PC-3 (cell line): ENCODE data around the gene EPN1. TPM values are rescaled to one million over a fixed set of nuclear protein-coding genes. Genes with fewer than 3 reads are reported as not detected.

Experiments used
- ATAC-seq: fragments of 200-7000 bp; cut with Tn5 transposase; 2 replicates; pipeline ENCODE4 v1.9.1; 2020; ENCODE audit warnings: mild to moderate bottlenecking, moderate library complexity
- BruUV-seq: library from RNA; stranded (reverse); fragments of 400-500 nt; replicated peaks from 2 replicates; lab custom pipeline; 2021; lab: Mats Ljungman, UMichigan
- CTCF ChIA-PET: fragments of 300-600 bp; sonication (Branson Sonifier 250); formaldehyde crosslinking; loops from one replicate; lab custom pipeline; 2022; ENCODE audit warnings: antibody characterized with exemption; lab: Charles Lee
- POLR2A ChIA-PET: fragments of 300-600 bp; sonication (Branson Sonifier 250); formaldehyde crosslinking; loops from one replicate; lab custom pipeline; 2022; ENCODE audit warnings: antibody characterized with exemption; ENCODE audit not compliant: unreplicated experiment; lab: Charles Lee
- DNase-seq: peaks from one replicate; pipeline ENCODE4 v3.0.0-alpha.2; 2015
- H2AFZ ChIP-seq: fragments of 300-600 bp; sonication (generic); 2 replicates; pipeline ENCODE4 v1.6.0; 2016; ENCODE audit warnings: antibody characterized with exemption, low read length
- H3F3A ChIP-seq: fragments of 300-600 bp; sonication (generic); one replicate; pipeline ENCODE4 v1.6.0; 2017; ENCODE audit warnings: antibody characterized with exemption, low read length, control low read depth, mild to moderate bottlenecking; ENCODE audit not compliant: unreplicated experiment
- H3K27ac ChIP-seq: fragments of 300-600 bp; sonication (generic); 2 replicates; pipeline ENCODE4 v1.5.1; 2016; ENCODE audit warnings: mild to moderate bottlenecking, low read length
- H3K27me3 ChIP-seq: fragments of 300-600 bp; sonication (generic); 2 replicates; pipeline ENCODE4 v1.6.1; 2016; ENCODE audit warnings: low read length, mixed read lengths
- H3K36me3 ChIP-seq: fragments of 300-600 bp; sonication (generic); 2 replicates; pipeline ENCODE4 v1.6.1; 2016; ENCODE audit warnings: low read depth, mixed run types, low read length, mixed read lengths
- H3K4me1 ChIP-seq: fragments of 300-600 bp; sonication (generic); 2 replicates; pipeline ENCODE4 v1.5.1; 2016; ENCODE audit warnings: low read length; ENCODE audit not compliant: insufficient read depth
- H3K4me2 ChIP-seq: fragments of 300-600 bp; sonication (generic); 2 replicates; pipeline ENCODE4 v1.6.0; 2016; ENCODE audit warnings: low read length
- H3K4me3 ChIP-seq: fragments of 300-600 bp; sonication (generic); 2 replicates; pipeline ENCODE4 v1.5.1; 2016; ENCODE audit warnings: mild to moderate bottlenecking, low read length, mixed read lengths
- H3K79me2 ChIP-seq: fragments of 300-600 bp; sonication (generic); 2 replicates; pipeline ENCODE4 v1.6.1; 2017; ENCODE audit warnings: low read length, mixed read lengths
- H3K9ac ChIP-seq: fragments of 300-600 bp; sonication (generic); 2 replicates; pipeline ENCODE4 v1.6.0; 2016; ENCODE audit warnings: mild to moderate bottlenecking, low read length
- H3K9me2 ChIP-seq: fragments of 300-600 bp; sonication (generic); replicated peaks from 2 replicates; pipeline ENCODE4 v1.6.1; 2016; ENCODE audit warnings: mixed run types, low read length, mixed read lengths
- H3K9me3 ChIP-seq: fragments of 300-600 bp; sonication (generic); 2 replicates; pipeline ENCODE4 v1.6.1; 2016; ENCODE audit warnings: low read length, mixed read lengths
- H4K20me1 ChIP-seq: fragments of 300-600 bp; sonication (generic); 2 replicates; pipeline ENCODE4 v1.6.1; 2016; ENCODE audit warnings: low read length, mixed read lengths
- EZH2 ChIP-seq: fragments of 300-600 bp; sonication (generic); IDR thresholded peaks from one replicate; pipeline ENCODE4 v1.6.1; 2017; ENCODE audit warnings: antibody characterized with exemption, mild to moderate bottlenecking, low read length; ENCODE audit not compliant: unreplicated experiment
- EZH2phosphoT487 ChIP-seq: fragments of 300-600 bp; sonication (generic); IDR thresholded peaks from 2 replicates; pipeline ENCODE4 v1.6.1; 2018; ENCODE audit warnings: mild to moderate bottlenecking, antibody characterized with exemption, low read length, borderline replicate concordance
- intact Hi-C: fragments of 100-400 bp; cut with micrococcal nuclease; formaldehyde crosslinking; loops from 2 replicates; pipeline ENCODE4 v1.9.0; 2023
- total RNA-seq: library from RNA; depleted of rRNA; stranded (reverse); fragments of >200 nt; gene quantifications from 2 replicates; pipeline ENCODE4 v1.2.3, GENCODE V29; 2014
- TF ChIP-seq, protein P1 (sequence below): fragments of 300-600 bp; sonication (generic); conservative IDR thresholded peaks from 2 replicates; pipeline ENCODE4 v1.5.1; 2017; ENCODE audit warnings: antibody characterized with exemption, low read depth, mild to moderate bottlenecking, low read length

EPN1 gene
- total RNA-seq, 1 experiment from 2014 or later: 203 TPM

DNA sequence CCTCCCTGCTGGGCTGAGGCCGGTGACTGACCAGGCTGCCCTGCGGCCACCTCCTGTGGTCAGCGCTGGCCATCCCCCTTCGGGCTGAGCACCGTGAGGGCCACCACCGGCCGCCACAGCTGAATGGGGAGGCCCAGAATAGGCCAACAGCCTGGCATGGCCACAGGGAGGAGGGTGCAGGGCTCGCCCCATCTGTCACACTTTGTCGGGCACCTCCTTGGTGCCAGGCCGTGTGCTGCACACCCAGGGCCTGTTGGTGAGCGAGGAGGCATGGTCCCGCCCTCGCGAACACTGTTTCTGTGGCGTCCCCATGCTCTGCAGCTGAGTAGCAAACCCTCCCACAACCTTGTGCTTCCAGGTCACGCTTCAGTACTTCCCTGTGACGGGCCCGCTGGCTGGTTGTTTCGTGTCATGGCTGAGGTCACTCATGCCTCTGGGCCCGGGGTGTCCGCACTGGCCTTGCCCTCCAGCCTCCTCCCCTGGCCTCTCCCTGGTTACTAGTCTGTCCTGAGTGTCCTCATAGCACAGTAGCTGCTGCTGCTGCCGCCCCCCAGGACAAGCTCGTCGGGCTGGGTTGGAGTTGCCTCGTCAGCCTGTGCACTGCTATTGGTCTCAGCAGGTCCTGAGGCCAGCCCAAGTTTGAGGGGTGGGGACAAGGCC is 15.2 kb downstream of the EPN1 start:
- Histone ChIP-seq H3K9me3 (no peaks in the 10 kb centered on the region), H3K27me3 (no peaks in the 10 kb centered on the region), H3K79me2 (peaks cover 16% of the 10 kb centered on the region; the same call in 1 of the 2 replicates), H4K20me1 (peaks cover 9% of the 10 kb centered on the region; the same call in 1 of the 2 replicates), H3K36me3 (peaks cover 48% of the 10 kb centered on the region), H3K4me1 (no peaks in the 10 kb centered on the region), H3K4me2 (no peak overlapping the region), H3K9me2 (no peaks in the 10 kb centered on the region), H3F3A (no peaks in the 10 kb centered on the region), H2AFZ (no peak overlapping the region), H3K9ac (no peak overlapping the region), H3K4me3 (no peak overlapping the region), H3K27ac (no peak overlapping the region)
- no peak for TF ChIP-seq EZH2
- no peak for TF ChIP-seq EZH2phosphoT487
- TF ChIP-seq, protein P1, sequence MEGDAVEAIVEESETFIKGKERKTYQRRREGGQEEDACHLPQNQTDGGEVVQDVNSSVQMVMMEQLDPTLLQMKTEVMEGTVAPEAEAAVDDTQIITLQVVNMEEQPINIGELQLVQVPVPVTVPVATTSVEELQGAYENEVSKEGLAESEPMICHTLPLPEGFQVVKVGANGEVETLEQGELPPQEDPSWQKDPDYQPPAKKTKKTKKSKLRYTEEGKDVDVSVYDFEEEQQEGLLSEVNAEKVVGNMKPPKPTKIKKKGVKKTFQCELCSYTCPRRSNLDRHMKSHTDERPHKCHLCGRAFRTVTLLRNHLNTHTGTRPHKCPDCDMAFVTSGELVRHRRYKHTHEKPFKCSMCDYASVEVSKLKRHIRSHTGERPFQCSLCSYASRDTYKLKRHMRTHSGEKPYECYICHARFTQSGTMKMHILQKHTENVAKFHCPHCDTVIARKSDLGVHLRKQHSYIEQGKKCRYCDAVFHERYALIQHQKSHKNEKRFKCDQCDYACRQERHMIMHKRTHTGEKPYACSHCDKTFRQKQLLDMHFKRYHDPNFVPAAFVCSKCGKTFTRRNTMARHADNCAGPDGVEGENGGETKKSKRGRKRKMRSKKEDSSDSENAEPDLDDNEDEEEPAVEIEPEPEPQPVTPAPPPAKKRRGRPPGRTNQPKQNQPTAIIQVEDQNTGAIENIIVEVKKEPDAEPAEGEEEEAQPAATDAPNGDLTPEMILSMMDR: no peak
- no peak for ATAC-seq
- intact Hi-C loops: no loop called here
- ChIA-PET POLR2A (no interaction called here), CTCF (no interaction called here)
- DNase-seq: no peak
- no TSS peak for BruUV-seq

DNA sequence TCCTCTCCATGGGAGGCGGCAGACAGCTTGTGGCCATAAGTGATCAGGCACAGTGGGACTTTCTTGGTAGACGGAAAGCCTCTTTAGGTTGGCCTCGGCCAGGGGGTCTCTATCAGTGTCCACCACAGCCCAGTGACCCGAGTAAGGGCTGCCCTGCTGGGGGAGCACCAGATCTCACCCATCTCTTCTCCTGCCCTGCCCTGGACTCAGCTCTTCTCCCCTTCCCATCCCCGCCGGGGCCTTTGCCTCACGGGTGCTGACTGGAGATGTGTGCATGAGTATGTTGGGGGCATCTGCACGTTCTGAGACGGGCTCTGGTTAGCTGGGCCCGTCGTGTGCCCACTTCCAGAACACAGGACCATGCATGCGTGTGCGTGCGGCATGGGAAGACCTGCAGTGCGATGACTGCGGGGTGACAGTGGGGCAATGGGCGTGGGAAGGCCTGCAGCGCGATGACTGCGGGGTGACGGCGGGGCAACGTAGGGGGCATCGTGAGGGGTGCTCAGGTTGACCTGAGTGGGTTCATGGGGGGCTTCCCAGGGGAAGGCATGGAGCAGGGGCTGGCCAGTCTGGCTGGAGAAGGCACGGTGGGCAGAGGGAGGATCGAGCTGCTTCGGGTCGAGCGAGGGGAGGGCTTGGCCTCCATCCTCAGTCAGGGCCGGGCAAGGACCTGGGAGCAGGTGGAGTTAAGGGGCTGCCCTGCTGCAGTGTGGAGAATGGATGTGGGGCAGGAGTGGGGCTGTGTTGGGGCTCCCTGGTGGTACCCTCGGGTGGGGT is 15.9 kb downstream of the EPN1 start:
- Histone ChIP-seq H4K20me1 (peaks cover 9% of the 10 kb centered on the region; the same call in 1 of the 2 replicates), H3K9me3 (no peaks in the 10 kb centered on the region), H3K79me2 (peaks cover 12% of the 10 kb centered on the region; the same call in 1 of the 2 replicates), H3K9ac (no peak overlapping the region), H3K27me3 (no peaks in the 10 kb centered on the region), H3K36me3 (peaks cover 47% of the 10 kb centered on the region), H2AFZ (no peak overlapping the region), H3K27ac (no peak overlapping the region), H3F3A (no peaks in the 10 kb centered on the region), H3K4me2 (no peak overlapping the region), H3K4me3 (no peak overlapping the region), H3K4me1 (no peaks in the 10 kb centered on the region), H3K9me2 (no peaks in the 10 kb centered on the region)
- intact Hi-C loops: no loop called here
- no TSS peak for BruUV-seq
- CTCF ChIA-PET: no interaction called here
- POLR2A ChIA-PET: no interaction called here
- DNase-seq (no peak), ATAC-seq (no peak)
- TF ChIP-seq EZH2phosphoT487: no peak

DNA sequence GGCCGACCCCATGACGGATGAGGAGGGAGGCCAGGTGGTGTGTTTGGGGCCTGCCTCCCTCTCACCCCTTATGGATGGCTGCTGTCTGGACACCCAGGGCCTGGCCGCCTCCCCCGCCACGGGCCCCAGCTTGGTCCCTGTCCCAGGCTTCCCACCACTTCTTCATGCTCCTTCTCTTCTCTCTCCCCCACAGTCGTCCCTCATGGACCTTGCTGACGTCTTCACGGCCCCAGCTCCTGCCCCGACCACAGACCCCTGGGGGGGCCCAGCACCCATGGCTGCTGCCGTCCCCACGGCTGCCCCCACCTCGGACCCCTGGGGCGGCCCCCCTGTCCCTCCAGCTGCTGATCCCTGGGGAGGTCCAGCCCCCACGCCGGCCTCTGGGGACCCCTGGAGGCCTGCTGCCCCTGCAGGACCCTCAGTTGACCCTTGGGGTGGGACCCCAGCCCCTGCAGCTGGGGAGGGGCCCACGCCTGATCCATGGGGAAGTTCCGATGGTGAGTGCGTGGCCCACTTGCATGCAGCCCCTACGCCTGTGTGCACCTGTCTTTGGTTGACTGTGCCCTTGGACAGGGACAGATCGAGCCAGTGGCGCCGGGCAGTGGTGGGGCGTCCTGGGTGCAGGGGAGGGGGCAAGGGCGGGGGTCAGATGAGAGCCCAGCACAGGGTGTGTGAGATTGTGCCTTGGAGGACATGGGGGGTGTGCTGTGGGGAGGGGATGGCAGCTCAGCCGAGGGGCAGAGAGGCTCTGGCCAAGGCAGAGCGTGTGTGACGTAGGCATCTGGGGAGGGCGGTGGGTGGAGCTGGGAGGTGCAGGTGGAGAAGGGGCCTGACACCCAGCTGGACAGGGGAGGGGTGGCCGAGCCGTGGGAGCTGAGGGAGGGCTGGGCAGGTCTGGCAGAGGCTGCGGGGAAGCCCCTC is 16.8 kb downstream of the EPN1 start:
- ChIA-PET CTCF (no interaction called here), POLR2A (no interaction called here)
- no peak overlapping the region for H3K27ac ChIP-seq
- H2AFZ ChIP-seq: no peak overlapping the region
- H3K4me1 ChIP-seq: no peaks in the 10 kb centered on the region
- TF ChIP-seq EZH2phosphoT487 (no peak), EZH2 (no peak)
- TF ChIP-seq, protein P1: no peak
- no peaks in the 10 kb centered on the region for H3F3A ChIP-seq
- ATAC-seq (no peak), DNase-seq (no peak)
- H3K4me3 ChIP-seq: no peak overlapping the region
- H3K9me2 ChIP-seq: no peaks in the 10 kb centered on the region
- H3K4me2 ChIP-seq: no peak overlapping the region
- H4K20me1 ChIP-seq: peaks cover 9% of the 10 kb centered on the region; the same call in 1 of the 2 replicates
- H3K36me3 ChIP-seq: peaks cover 43% of the 10 kb centered on the region
- intact Hi-C loops: no loop called here
- H3K27me3 ChIP-seq: no peaks in the 10 kb centered on the region
- no peak overlapping the region for H3K9ac ChIP-seq
- no peaks in the 10 kb centered on the region for H3K9me3 ChIP-seq
- peaks cover 6% of the 10 kb centered on the region; the same call in 1 of the 2 replicates for H3K79me2 ChIP-seq
- BruUV-seq: no TSS peak
